Suppressor macrophage treated with lipopolysaccharide for 1 hour (primary cell): ENCODE results near the gene VWA8.
"Not testable (repeated sequence)": the region's sequence is repeated elsewhere in the genome, so short reads cannot be mapped to it uniquely, and the experiment has no call there.

Experiments
- DNase-seq, 3 donors: peaks; one replicate each; pipeline ENCODE4 v3.0.0-alpha.2; 2020 to 2022

The VWA8 gene

GRCh38 chr13:41547251-41548000, 413.5 kb downstream of the VWA8 start:
- DNase-seq = peak in 1 of 3 donors; percentile 14

- peak; percentile 75 to 84 (median 75) for DNase-seq
These were observed 414.3 kb downstream of the VWA8 start for GRCh38 chr13:41546372-41547190.

GRCh38 chr13:41545432-41545707, 415.5 kb downstream of the VWA8 start:
- DNase-seq = no peak

- no peak for DNase-seq
These were observed 417.1 kb downstream of the VWA8 start for GRCh38 chr13:41543664-41544300.

- not testable (repeated sequence) for DNase-seq
These were observed 418.1 kb downstream of the VWA8 start for GRCh38 chr13:41542799-41543198.

- no peak for DNase-seq
These were observed 418.6 kb downstream of the VWA8 start for GRCh38 chr13:41542281-41542680.

GRCh38 chr13:41541142-41541938, 419.6 kb downstream of the VWA8 start:
- no peak for DNase-seq

- DNase-seq = not testable (repeated sequence)
These were observed 420.7 kb downstream of the VWA8 start for GRCh38 chr13:41540240-41540639.

GRCh38 chr13:41533266-41534052, 427.4 kb downstream of the VWA8 start:
- DNase-seq = no peak

GRCh38 chr13:41528021-41528420, 432.9 kb downstream of the VWA8 start:
- DNase-seq = no peak

GRCh38 chr13:41520660-41521630, 440.0 kb downstream of the VWA8 start:
- DNase-seq = peak in 1 of 3 donors; percentile 13

- DNase-seq = peak; percentile 81 to 89 (median 85)
These were observed 440.8 kb downstream of the VWA8 start for GRCh38 chr13:41520016-41520659.
